Superior temporal gyrus (tissue), 1 donor: Measurements from ENCODE around the gene TMEM256.

Experiments used
- DNase-seq: peaks from one replicate; pipeline ENCODE4 v3.0.0-alpha.2; 2016; ENCODE audit errors: extremely low spot score

Gene TMEM256

DNA sequence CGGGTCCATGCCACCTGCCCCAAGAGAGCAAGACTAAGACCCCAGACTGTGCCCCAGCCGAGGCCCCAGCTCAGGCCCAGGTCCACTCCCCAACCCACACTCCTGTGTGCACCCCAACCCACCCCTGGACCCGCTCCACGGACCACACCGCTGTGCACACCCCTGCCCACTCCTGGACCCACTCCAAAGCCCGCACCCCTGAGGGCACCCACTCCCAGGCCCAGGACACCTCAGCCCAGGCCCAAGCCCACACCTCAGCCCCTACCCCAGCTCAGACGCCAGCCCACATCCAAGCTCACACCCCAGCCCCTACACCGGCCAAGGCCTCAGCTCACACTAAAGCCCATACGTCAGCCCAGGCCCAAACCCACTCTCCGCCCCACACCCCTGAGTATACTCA, 25.8 kb upstream of the TMEM256 start:
- DNase-seq = no peak

- DNase-seq = no peak
Measured at GRCh38 chr17:7428557-7428956, 24.7 kb upstream of the TMEM256 start, which contains the start of gene SPEM3. SPEM3 (plus strand) TSS chr17:7428857; CDS start chr17:7428903, 46 bp downstream.

GRCh38 chr17:7427549-7427948, 23.7 kb upstream of the TMEM256 start:
- DNase-seq = no peak

- DNase-seq = no peak
Measured at GRCh38 chr17:7426896-7427489, 23.1 kb upstream of the TMEM256 start.

GRCh38 chr17:7426203-7426863, 22.4 kb upstream of the TMEM256 start:
- no peak for DNase-seq

- no peak for DNase-seq
Measured at GRCh38 chr17:7425756-7426155, 21.9 kb upstream of the TMEM256 start.

- no peak for DNase-seq
Measured at GRCh38 chr17:7425316-7425715, 21.4 kb upstream of the TMEM256 start, which contains the start of gene SPEM2. SPEM2 (plus strand) TSS chr17:7425616; CDS start chr17:7425689, 73 bp downstream.

GRCh38 chr17:7423679-7424078, 19.8 kb upstream of the TMEM256 start:
- no peak for DNase-seq

DNA sequence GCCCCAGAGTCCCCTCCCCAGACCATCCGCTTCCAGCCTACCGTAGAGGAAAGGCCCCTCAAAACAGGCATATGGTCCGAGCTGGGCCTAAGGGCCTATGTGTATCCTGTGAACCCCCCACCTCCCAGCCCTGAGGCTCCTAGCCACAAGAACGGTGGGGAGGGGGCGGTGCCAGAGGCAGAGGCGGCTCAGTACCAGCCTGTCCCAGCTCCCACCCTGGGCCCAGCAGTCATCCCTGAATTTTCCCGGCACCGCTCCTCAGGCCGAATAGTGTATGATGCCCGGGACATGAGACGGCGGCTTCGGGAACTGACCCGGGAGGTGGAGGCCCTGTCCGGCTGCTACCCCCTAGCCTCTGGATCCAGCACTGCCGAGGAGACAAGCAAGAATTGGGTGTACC, 17.3 kb upstream of the TMEM256 start:
- DNase-seq = no peak

DNA sequence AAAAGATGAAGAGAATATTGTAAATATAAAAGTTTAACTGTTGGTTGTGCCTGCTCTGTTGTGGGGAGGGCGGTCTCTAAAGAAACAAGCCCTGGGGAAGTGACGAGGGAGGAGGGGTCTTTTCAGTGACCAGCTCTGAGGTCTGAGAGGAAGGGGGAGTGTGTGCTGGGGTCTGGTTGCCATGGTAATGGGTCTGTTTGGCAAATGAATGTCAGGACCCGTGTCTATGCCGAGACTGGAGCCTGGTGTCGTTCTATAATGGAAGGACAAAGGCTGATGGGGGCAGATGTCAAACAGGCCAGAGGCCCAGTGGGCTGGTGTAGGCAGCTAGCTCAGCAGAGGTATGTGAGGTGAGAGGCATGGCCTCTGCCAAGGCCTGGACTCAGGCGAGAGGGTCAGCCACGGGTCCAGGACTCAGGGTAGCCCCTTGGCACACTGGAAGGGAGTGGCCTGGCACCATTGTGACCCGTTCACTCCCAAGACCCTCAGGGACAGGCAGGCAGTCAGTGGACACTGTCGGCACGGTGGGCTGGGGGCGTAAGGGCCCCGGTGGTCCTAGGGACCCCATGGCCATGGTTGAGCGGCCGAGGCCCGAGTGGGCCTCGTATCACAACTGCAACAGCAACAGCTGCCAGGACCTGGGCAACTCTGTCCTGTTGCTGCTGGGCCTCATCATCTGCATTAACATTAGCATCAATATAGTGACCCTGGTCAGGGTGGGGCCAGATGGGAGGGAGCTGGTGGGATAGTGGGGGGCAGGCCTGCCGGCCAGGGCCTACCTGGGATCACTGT, 16.1 kb upstream of the TMEM256 start, which contains the start of gene SPEM1:
Gene SPEM1 (plus strand): TSS at position 506 of the 792 bp plus-strand sequence. CDS start 61 bp downstream, at position 567.
- DNase-seq = no peak

GRCh38 chr17:7418472-7419152, 14.7 kb upstream of the TMEM256 start:
- DNase-seq = no peak

DNA sequence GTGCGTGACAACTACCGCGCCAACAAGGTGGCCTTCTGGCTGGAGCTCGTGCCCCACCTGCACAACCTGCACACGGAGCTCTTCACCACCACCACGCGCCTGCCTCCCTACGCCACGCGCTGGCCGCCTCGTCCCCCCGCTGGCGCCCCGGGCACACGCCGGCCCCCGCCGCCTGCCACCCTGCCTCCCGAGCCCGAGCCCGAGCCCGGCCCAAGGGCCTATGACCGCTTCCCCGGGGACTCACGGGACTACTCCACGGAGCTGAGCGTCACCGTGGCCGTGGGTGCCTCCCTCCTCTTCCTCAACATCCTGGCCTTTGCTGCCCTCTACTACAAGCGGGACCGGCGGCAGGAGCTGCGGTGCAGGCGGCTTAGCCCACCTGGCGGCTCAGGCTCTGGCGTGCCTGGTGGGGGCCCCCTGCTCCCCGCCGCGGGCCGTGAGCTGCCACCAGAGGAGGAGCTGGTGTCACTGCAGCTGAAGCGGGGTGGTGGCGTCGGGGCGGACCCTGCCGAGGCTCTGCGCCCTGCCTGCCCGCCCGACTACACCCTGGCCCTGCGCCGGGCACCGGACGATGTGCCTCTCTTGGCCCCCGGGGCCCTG, 13.3 kb upstream of the TMEM256 start:
- no peak for DNase-seq

DNA sequence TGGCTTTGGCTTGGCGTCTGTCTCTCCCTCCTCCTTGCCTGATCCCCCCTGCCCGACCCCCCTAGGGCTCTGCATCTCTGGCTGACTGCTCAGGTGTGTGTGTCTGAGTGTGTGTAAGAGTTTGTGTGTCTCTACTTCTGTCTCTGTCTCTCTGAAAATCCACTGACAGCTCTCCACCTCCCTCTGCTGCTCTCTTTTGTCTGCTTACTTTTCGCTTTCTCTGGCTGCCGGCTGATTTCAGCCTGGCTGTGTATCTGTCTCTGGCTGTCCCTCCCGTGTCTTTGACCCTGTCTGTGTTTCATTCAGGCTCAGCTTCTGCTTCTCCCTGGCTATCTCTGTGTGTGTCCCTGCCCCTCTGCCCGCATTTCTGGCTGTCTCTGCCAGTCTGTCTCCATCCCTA, 12.4 kb upstream of the TMEM256 start:
- DNase-seq = no peak

DNA sequence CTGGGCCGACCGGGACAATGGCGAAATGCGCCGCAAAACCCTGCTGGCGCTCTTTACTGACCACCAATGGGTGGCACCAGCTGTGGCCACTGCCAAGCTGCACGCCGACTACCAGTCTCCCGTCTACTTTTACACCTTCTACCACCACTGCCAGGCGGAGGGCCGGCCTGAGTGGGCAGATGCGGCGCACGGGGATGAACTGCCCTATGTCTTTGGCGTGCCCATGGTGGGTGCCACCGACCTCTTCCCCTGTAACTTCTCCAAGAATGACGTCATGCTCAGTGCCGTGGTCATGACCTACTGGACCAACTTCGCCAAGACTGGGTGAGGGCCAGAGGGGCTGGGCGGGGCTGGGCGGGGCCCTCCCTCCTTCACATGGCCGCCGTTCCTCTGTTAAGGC, 11.9 kb upstream of the TMEM256 start:
- DNase-seq = no peak

GRCh38 chr17:7414837-7415236, 10.9 kb upstream of the TMEM256 start:
- DNase-seq = no peak

- DNase-seq = no peak
Measured at GRCh38 chr17:7413346-7413985, 9.6 kb upstream of the TMEM256 start.

DNA sequence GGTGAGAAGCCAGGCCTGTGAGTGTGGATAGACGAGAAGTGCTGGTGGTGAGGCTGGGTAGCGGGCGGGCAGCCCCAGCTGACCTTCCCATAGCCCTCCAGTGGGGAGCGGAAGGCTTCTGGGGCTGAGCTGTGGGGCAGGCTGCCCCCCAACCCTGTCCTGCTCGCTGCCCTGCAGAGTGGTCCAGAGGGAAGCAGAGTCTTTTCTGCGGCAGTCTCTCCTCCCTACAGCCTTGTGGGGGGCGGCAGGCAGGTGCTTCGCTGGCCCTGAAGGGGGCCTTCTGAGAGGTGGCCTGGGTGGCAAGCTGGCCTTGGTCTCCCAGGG, 7.5 kb upstream of the TMEM256 start:
- no peak for DNase-seq

DNA sequence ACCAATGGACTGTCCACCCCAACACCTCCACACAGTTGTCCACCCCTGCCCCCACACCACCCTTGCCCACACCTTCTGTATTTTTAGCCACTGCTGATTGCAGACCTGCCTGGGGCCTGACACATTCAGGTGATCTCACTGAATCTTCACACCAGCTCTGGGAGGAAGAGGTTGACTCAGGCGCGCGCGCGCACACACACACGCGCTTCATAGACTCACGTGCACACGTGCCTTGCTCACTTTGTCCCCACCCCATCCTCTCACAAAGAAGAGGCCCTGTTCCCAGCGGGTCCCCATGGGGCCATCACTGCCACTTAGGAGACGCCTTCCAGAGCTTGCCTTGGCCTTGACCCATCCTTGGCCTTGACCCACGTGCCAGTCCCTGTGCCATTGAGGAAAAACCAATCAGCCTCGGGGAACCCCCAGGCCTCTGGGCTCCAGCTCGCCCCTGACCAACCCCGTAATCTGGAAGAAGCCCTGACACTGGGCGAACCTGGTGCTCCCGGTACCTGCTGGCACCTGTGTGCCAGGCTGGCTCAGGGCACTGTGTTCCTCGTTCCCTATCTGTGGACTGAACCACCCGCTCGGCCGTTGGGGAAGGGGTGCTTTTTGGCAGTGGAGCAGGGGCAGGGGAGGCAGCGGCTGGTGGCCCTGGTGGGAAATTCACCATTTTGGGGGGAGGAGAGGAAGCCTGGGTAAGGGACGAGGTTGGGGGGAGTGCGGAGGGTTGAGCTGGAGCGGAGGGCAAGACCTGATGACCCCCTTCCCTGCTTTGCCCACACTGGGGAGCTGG, 6.9 kb upstream of the TMEM256 start:
- no peak for DNase-seq

DNA sequence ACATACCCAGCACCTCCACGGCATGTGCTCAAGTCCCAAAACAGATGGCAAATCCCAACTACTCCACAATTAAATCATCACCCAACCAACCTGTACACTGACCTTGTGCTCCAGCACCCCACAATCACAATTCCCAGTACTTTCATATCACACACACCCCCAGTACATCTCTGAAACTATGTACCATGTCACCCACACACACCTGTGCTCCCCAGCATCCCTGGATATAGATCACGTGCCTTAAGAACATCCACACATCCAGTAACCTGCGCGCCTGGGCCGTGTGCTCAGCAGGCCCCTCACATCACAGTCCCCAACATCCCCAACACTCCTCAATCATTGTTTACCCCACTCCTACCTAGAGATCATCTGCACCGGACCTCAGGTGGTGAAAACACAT, 5.8 kb upstream of the TMEM256 start:
- no peak for DNase-seq

DNA sequence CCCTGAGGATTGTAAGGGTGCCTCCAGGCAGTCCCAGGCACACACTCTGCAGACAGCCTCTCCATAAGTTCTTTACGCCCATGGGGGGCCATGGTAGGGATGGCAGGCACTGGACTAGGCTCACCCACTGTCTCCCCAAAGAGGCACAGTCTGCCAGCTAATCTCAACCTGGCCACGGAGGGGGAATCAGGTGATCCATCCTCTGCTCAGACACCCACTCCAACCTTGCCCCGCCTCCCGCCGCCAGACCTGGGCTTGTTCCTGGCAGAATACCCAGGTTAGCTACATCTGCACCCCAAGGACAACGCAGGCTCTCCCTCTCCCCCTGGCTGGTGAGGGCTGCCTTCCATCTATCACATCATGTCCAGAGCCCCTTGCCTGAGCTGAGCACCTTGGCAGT, 5.0 kb upstream of the TMEM256 start:
- DNase-seq = no peak
